Stimulated activated CD8-positive, alpha-beta memory T cell treated with anti-CD3 and anti-CD28 coated beads, Interleukin-7, amount 100 ng/mL, for 1 hour (primary cell): Measurements from ENCODE around the gene VSIG10.
A peak's percentile ranks its signal among the peaks of the same experiment; 100 is the strongest.
"Not testable (repeated sequence)": the region's sequence is repeated elsewhere in the genome, so short reads cannot be mapped to it uniquely, and the experiment has no call there.

ENCODE experiments used
- DNase-seq, 2 donors: peaks; one replicate each; pipeline ENCODE4 v3.0.0-alpha.2; 2020; ENCODE audit warnings: low read depth in 2 of 2

VSIG10 gene, protein sequence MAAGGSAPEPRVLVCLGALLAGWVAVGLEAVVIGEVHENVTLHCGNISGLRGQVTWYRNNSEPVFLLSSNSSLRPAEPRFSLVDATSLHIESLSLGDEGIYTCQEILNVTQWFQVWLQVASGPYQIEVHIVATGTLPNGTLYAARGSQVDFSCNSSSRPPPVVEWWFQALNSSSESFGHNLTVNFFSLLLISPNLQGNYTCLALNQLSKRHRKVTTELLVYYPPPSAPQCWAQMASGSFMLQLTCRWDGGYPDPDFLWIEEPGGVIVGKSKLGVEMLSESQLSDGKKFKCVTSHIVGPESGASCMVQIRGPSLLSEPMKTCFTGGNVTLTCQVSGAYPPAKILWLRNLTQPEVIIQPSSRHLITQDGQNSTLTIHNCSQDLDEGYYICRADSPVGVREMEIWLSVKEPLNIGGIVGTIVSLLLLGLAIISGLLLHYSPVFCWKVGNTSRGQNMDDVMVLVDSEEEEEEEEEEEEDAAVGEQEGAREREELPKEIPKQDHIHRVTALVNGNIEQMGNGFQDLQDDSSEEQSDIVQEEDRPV

DNA sequence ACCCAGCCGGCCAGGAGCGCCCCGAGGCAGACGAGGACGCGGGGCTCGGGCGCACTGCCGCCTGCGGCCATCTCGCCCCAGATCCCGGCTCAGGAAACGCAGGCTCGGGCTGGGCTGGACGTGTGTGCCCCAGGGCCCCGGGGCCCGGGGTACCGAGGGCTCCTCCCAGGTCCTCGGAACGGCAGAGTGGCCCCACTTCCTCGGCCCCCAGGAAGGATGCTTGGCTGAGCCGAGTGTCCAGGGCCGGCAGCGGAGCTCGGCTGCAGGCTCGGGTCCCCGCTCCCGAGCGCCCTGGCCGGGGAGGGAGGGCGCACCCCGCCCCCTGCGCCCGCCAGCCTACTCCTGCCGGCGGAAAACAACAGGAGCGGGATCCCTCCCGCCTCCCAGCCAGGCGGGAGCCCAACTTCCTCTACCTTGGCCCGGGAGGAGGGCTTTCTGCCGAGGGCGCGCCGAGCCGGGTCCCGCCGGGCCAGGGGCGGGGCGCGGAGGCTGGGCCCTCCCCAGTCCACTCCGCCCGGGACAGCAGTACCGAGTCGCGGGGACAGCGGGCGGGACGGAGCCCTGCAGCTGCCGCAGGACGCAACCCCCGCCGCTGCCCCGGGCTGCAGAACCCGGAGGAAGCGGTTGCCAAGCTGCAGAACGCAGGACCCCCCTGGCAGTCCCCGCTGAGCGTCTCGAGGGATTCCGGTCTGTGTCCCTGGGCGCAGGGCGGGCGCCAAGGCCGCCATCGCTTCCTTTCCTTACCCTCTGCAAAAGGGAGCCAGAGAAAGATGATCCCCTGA is at the start of gene VSIG10:
TSS of gene VSIG10 (minus strand) at position 411 of the 782 bp plus-strand sequence. CDS start at position 71, 340 bp downstream.
- DNase-seq, result no peak

DNA sequence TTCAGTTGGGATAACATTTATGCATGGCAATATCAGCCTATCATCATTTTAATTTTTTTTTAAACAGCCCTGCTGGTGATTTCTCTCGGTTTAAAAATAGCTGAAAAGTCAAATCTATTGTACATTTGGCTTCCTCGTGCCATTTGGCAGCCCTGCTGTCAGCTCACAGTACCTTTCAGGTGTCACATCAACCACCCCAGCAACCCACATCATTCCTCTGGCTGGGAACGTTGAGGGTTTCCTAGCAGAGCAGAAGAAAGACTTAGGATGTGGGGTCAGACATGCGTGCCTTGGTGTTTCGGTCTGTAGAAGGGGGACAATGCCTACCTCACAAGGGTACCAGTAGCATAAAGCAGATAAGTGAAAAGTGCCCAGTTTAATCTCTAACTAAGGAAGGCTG is 47.9 kb upstream of the VSIG10 start:
- DNase-seq, result no peak

DNA sequence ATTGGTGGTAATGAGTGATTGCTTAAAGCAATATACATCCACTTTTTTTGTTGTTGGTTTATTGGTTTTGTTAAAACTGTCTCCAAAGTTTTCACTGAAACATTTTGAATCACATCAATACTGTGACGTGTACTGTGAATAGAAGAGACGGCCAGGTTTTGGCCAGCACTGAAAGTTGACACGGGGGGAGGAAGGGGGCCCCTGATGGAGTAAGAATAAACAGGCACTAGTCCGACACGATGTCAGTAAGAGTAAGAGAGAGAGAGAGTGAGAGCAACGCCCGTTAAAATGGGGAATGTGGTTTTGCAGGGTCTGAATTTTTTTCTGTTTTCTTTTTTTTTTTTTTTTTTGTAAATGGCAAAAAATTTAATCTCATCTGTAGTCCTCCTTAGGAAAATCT is 46.8 kb upstream of the VSIG10 start:
- no peak for DNase-seq

DNA sequence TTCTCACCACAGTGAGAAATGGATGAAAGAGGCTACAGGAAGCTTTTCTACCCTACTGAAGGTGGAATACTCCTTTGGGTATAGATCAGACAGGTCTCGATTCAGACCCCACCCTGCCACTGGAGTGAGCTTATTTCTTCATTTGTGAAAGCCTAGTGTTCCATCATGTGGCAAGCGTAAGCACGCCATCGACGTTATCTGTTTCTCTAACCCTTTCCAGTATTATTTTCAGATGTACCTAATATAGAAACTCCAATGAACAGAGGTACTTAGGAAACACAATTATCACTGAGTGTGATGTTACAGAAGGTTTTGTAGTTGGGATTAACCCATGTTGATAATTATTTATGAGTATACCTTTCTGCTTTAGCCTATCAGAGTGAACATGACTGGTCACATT is 44.5 kb upstream of the VSIG10 start:
- no peak for DNase-seq

DNA sequence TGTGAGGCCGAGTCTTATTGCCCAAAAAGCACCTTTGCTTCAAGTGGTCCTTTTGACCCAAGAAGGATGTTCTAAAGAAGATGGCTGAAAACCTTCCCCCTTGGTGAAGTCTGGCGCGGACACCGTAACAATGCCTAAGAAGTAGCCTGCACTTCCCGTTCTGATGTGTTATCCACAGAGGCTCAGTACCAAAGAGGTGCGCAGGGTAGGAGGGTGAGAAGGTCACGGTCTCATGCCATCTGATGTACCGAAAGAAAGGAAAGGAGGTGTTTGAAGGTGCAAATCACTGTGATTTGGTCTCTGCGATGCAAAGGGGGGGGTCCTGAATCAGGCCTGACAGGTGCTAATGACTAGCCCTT is 42.0 kb upstream of the VSIG10 start:
- DNase-seq, result no peak

DNA sequence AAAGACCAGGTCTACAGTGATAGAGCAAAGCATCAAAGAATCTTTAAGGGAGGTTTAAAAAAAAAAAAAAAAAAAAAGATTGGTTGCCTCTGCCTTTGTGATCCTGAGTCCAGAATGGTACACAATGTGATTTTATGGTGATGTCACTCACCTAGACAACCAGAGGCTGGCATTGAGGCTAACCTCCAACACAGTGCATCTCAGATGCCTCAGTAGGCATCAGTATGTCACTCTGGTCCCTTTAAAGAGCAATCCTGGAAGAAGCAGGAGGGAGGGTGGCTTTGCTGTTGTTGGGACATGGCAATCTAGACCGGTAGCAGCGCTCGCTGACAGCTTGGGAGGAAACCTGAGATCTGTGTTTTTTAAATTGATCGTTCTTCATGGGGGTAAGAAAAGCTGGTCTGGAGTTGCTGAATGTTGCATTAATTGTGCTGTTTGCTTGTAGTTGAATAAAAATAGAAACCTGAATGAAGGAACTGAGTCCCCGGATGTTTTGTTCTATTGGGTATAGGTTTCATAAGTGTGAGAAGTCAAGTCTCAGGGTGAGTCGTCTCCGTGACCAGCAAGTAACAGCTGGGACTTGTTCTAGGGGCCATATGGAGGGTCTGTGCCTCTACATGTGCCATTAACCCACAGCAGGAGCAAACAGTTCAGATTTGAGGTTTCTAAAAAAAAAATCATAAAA is 41.4 kb upstream of the VSIG10 start:
- DNase-seq, result no peak

DNA sequence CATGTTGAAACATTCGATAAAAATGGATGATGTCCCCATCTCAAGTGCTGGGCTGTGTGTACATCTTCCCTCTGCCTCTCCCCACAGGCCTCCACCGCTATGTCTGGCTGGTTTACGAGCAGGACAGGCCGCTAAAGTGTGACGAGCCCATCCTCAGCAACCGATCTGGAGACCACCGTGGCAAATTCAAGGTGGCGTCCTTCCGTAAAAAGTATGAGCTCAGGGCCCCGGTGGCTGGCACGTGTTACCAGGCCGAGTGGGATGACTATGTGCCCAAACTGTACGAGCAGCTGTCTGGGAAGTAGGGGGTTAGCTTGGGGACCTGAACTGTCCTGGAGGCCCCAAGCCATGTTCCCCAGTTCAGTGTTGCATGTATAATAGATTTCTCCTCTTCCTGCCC is 40.7 kb upstream of the VSIG10 start:
- no peak for DNase-seq

DNA sequence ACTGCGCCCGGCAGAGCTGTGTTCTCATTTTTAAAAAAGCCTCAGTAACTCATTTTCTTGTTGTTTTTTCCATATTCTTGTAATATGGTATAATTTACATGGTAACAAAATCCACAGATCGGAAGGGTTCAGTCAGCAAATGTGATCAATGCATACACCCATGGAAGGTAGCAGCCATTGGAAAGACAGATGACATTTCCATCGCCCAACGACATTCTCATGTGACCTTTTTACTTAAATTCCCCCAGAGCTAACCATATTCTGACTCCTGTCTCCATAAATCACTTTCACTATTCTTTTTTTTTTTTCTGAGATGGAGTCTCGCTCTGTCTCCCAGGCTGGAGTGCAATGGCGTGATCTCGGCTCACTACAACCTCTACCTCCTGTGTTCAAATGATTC is 37.0 kb upstream of the VSIG10 start:
- no peak for DNase-seq

DNA sequence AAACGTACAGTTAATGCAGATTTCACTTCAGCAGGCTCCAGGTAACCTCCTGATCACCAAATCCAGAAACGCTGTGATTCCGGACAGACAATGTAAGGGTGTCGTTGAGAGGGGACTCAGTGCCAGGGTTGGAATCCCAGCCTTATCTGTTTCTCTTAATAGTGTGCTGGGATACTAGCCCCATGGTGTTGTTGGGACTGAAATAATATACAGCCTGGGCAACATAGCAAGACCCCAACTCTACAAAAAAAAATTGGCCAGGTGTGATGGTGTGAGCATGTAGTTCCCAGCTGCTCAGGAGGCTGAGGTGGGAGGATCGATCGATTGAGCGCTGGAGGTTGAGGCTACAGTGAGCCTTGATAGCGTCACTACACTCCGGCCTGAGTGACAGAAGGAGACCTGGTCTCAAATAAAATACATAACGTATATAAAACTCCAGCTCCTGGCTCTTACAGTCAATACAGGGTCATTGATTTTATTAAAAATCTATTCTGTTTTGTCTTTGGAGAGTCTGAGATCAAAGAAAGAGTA is 33.4 kb upstream of the VSIG10 start:
- no peak for DNase-seq

DNA sequence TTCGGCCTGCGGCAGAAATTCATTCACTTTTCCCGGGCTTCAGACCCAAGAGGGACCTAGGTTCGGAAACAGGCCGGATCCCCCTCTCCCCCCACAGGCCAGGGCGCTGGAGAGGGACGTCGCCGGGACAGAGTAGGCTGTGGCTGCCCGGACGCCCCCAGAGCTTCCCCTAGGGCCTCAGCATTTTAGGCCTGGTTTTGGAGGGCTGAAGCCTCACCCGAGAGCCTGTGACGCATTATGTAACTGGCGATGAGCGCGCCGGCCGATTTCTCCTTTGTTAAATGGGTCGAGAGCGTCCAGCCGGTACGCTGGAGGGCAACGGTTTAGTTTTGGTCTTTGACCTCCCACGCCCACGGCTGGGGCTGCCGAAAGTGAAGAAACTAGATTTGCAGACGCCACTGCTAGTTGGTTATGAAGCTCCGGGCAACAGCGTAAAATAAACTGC is 32.8 kb upstream of the VSIG10 start:
- DNase-seq, result no peak

DNA sequence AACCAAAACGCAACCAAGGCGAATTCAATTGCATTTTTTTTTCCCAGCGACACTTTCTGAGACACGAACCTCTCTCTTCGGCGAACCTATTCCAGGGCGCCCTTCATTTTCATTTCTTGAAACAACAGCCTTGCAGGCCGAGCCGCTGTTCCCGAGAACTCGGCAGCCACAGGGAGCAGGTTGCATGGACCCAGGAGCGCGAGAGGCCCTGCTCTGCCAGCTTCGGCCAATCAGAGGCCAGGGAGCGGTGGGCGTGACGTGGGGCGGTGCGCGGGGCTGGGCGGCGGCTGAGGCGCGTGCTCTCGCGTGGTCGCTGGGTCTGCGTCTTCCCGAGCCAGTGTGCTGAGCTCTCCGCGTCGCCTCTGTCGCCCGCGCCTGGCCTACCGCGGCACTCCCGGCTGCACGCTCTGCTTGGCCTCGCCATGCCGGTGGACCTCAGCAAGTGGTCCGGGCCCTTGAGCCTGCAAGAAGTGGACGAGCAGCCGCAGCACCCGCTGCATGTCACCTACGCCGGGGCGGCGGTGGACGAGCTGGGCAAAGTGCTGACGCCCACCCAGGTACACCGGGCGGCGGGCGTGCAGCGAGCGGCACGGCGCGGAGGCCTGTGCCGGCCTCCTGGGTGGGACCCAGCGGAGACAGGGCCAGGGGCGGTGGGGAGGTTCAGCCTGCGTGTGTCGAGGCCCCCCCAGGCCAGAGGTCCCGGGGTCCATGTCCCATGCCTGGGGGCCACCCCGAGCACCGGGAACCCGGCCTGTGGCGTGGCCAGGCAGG is 32.2 kb upstream of the VSIG10 start, which contains the start of gene PEBP1:
TSS of gene PEBP1 (plus strand) at position 337 of the 771 bp plus-strand sequence. CDS start at position 423, 86 bp downstream.
- peak; percentile 85 to 87 for DNase-seq

DNA sequence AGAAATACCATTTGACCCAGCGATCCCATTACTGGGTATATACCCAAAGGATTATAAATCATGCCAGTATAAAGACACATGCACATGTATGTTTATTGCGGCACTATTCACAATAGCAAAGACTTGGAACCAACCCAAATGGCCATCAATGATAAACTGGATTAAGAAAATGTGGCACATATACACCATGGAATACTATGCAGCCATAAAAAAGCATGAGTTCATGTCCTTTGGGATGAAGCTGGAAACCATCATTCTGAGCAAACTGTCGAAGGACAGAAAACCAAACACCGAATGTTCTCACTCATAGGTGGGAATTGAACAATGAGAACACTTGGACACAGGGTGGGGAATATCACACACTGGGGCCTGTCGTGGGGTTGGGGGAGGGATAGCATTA is 25.6 kb upstream of the VSIG10 start:
- DNase-seq, result not testable (repeated sequence)

DNA sequence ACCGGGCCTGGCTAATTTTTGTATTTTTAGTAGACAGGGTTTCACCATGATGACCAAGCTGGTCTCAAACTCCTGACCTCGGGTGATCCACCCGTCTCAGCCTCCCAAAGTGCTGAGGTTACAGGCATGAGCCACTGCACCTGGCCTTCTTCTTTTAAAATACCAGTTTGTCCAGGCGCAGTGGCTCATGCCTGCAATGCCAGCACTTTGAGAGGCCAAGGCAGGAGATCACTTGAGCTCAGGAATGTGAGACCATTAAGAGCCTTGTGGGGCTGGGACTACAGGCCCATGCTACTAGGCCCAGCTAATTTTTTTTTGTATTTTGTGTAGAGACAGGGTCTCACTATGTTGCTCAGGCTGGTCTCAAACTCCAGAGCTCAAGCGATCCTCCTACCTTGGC is 24.1 kb upstream of the VSIG10 start:
- no peak for DNase-seq

DNA sequence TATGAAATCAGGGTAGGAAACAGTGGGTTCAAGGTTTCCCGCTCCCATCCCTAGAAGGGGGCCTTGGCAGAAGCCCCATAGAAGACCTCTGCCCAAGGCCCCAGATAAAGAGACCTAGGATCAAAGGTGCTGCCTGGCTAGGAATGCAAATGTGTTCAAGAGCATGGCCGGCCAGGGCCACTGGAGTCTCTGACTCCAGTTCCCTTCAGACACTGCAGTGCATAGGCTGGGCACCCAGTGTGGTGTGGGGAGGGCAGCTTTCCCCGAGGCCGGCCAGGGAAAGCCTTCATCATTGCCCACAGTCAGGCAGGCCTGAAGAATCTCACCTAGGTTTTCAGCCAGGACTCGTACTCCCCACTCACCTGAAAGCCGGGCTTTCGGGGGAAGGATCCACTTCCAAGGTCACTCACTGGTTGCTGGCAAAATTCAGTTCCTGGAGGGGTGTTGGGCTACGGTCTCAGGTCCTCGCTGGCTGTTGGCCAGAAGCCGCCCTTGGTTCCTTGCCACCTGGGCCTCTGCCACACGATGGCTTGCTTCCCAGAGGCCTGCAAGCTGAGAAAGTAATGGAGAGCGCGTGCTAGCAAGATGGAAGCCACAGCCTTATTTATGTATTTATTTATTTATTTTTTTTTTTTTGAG is 22.4 kb upstream of the VSIG10 start:
- DNase-seq, result no peak

DNA sequence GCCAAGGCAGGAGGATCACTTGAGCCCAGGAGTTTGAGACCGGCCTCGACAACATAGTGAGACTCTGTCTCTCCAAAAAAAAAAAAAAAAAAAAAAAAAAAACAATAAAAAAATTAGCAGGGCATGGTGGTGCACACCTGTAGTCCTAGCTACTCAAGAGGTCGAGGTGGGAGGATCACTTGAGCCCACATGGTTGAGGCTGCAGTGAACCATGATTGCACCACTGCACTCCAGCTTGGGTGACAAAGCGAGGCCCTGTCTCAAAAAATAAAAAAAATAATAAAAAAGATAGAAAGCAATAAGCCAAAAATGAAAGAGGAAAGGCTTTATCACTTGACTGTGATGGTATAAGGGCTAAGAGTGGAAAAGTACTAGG is 21.9 kb upstream of the VSIG10 start:
- DNase-seq, result no peak

DNA sequence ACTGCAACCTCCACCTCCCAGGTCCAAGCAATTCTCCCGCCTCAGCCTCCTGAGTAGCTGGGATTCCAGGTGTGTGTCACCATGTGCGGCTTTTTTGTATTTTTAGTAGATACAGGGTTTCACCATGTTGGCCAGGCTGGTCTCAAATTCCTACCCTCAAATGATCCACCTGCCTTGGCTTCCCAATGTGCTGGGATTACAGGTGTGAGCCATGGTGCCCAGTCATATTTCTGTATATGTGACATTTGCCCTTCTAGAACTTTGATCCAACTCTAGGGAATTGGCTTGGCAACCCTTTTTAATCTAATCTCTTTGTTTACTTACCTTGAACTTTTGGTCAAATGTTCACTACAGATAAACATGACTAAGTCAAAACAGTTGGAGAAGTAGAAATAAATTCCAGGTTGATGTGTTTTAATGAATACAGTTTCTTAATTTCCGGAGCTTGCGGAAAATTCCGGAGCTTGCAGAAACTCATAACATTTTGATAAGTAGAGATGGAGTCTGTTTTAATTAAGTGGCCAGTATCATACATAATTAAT is 20.6 kb upstream of the VSIG10 start:
- DNase-seq, result no peak

DNA sequence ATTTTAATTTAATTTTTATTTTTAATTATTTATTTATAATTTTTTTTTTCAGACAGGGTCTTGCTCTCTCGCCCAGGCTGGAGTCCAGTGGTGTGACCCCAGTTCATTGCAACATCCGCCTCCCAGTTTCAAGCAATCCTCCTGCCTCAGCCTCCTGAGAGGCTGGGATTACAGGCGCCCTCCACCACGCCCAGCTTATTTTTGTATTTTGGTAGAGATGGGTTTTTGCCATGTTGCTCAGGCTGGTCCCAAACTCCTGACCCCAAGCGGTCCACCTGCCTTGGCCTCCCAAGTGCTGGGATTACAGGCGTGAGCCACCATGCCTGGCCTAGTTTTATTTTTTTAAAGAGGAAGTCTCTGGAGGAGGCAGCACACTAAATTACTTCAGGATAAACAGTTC is 18.5 kb upstream of the VSIG10 start:
- DNase-seq, result no peak

DNA sequence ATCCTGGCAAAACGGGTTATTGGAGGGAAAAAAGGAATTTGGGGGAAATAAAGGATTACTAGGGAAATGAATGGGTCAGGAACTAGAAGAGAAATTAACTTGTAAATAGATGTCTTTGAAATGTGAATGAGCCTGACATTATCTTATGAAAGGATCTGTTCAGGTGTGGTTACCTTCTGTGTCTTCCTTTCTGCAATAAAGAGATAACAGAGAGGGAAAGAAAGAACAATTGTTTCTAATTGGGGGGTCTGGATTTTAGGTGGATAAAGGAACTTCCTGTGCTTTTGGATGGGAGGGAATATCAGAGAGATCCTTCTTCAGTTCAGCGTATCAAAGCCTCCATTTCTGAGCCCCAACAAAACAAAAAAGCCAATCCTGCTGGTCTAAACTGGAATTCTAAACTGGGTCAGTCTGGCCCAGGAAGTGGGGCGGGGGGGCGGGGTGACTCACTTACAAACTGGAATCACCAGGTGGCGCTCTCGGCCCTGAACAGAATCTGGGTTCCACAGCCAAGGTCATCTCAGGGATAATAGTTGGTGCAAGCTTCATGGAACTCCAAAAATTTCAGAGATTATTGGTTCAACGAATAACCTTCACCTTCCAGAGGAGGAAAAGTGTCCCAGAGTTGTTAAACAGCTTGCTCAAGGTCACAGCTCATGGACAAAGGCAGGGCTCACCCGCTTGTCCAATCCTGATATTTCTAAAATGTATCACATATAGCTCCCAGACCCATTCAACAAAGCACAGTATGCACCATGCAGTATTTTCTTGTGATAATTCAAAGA is 17.0 kb upstream of the VSIG10 start:
- peak in 1 of 2 donors; percentile 39 for DNase-seq

DNA sequence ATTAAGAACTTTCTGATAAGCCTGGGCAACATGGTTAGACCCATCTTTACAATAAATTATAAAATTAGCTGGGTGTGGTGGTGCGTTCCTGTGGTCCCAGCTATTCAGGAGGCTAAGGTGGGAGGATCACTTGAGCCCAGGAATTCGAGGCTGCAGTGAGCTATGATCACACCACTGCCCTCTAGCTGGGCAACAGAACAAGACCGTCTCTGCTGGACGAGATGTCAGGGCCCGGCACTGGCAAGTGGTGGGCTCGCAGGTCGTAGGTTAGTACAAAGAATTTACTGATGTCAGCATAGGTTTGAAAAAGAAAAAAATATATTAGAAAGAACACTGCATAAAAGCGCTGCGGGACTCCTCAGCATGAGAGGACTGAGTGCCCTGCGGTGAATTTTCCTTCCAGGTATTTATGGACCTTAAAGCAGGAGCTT is 15.7 kb upstream of the VSIG10 start:
- no peak for DNase-seq
